Fibroblast of skin of right quadriceps (primary cell): ENCODE measurements around the gene DSCAML1.

Experiments
- DNase-seq: peaks from one replicate; pipeline ENCODE4 v3.0.0-alpha.2; 2013

DSCAML1 gene

DNA sequence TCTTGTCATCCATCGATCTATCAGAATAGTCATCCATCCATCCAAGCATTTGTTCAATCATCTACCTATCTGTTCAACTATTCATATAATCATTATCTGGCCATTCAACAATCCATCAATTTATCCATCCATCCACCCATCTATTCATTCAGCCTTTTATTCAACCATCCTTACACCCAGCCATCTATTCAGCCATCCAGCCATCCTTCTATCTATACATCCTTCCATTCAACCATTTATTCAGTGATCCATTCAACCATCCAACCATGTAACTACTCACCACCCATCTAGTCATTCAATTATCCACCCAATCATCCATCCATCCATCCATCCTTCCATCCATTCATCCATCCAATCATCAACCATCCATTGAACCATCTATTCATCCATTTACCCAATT lies 362.5 kb downstream of the DSCAML1 start:
- DNase-seq, result no peak

DNA sequence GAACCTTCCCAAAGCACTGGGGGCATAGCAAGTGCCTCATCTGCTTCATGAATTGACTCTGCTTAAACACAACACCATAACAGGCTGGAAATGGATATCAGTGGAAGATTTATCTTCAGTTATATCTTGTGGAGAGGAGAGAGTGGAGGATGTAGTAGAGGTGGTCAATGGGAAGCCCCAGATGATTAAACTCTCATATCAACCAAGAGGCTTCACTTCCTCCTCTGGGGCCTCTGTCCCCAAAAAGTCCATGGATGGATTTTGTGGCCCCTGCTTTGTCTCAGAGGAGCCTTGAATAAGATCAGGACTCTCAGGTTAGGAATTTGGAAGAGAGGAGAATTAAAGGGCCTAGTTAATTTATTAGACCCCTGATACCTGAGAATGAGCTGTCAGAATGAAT lies 363.3 kb downstream of the DSCAML1 start:
- no peak for DNase-seq

DNA sequence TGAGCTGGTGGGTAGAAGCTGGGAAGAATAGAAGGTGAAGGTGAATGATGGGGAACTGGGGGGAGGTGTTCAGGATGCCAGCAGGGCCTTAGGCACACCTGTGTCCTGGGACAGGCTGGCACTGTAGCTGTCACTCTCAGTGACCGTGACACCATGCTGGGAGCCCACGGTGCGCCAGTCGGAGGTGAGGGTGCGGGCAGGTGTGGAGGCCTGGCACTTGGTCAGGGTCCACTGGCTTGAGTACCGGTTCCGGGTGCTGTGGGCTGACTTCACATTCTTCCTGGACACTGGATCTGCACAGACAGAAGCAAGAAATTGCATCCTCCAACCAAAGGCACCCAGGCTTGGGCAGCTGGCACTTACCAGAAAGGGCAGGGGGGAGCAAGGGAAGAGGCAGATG lies 365.6 kb downstream of the DSCAML1 start:
- DNase-seq, result no peak

DNA sequence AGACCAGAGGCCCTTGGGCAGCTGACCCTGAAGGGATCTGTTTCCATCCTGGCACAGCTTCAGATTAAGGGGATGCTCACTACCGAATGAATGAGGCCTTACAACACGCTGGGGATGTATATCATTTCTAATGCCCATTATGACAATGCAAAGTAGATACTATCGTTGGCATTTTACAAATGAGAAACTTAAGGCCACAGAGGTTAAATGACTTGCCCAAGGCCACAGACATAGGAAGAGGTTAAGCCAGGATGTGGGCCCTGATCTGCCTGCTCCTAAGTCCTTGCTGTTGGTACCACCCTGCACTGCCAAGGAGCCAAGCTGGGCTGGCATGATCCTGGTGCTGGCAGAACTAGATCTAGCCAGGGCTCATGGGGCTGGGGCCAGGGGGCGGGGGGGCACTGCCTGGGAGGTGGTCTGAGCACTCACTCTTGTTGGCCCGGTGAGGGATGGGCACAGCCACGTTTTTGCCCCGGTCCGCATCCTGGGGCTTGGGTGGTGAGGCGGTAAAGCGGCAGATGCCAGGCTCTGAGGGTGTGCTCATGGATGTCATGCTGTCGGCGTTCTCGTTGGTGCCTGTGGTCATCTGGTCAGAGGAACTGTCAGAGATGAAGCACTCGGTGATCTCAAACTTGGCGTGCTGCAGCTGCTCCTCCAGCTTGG lies 366.6 kb downstream of the DSCAML1 start:
- DNase-seq, result no peak

DNA sequence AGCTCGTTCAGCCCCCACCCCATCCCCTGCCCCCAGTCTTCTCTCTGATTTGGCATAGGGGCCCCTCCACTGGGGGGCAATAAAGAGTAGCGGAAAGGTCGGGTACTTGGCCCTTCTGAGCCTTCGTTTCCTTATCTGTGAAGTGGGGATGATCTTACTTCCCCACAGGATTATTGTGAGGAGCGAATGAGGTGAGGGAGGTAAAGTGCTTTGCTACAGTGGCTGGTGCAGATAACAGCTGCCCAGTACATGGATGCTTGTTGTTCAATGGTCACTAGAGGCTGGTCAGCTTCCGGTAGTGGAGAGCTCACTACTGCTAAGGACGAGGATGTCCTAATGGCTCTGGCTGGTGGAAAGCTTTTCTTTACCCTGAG lies 368.2 kb downstream of the DSCAML1 start:
- DNase-seq, result no peak

DNA sequence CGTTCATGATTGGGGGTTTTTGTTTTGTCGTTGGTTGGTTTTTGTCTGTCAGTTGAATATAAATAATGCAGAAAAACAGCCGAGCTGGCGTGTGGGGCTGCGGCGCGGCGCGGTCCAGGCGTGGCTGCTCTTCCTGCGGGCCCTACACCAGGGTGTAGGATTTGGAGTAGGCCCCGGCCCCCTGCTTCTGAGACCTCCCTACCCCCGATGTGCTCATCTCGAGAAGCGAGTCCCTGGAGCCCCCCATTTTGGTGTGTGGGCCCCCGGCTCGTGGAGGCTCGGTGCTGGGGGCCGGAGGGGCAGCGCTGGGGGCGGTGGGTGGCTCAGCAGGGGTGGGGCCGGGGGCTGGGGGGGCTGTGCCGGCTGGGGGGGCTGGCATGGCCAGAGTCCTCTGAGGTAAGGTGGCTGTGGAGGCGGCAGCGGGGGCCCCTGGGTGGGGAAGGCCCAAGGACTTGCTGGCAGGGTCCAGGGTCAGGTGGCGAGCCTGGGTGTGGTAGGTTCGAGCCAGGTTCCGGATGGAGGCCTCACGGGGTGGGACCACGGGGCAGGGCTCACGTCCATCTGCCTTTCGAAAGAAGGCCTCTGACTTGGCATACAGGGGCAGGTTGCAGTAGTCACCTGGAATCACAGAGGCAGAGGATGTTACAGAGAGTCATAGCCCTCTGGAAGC lies 368.7 kb downstream of the DSCAML1 start:
- DNase-seq, result no peak

DNA sequence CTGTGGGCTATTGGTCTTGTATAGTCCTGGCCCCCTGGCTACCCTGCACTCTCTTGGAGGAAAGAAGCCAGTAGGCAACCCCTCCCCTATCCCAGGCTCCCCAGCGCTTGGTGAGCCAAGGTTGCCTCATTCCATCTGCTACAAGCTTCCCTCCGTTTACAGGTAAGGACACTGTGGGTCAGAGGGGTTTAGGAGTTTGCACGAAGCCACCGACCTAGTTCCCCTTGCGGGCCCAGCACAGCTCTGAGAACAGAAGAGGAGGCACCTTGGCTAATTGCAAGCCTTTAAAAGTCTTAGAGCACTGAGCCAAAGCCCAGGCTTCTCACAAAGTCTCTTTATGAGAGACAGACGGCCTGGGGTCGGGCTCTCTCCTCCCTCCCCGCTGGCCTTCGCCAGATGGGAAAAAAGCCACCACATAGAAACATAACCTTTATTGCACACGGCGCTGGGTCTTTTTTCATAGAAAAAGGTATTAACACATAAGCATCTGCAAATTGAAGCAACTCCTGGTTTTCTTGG lies 369.6 kb downstream of the DSCAML1 start:
- DNase-seq, result no peak

DNA sequence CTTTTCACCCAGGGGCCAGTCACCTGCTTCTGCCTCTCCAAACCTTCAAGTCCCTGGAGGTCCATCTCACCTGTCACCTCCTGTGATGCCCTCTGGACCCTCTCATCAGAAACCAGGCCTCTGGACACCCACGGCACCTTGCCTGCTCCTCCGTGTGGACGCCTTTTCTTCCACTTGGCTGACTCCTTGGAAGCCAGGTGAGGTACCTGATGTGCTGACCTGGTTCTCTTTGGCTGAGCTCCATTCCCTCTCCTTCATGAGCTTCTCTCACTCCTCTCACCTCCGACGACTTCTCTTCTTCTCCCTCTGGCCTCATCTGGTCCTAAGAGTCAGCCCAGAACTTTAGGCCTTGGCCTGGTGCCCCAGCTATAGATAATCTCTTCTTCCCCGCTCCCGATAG lies 370.1 kb downstream of the DSCAML1 start:
- DNase-seq, result no peak

DNA sequence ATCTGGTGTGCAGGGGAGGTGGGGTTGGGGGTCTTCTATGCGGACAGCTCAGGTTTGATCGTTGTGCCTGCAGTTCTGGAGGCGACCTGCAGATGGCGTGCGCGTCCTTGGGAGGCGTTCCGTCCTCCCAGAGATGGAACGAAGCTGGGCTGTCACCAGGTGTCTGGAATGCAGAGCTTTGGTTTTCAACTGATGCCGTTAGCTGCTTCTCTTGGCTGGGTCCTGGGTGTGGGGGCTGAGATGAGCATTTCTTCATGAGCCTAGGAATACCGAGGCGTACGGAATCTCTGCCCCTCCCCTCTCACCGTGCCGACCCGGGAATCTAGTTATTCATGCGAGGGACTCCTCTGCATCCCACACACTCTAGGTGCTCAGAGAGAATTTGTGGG lies 370.7 kb downstream of the DSCAML1 start:
- peak; percentile 32 for DNase-seq

DNA sequence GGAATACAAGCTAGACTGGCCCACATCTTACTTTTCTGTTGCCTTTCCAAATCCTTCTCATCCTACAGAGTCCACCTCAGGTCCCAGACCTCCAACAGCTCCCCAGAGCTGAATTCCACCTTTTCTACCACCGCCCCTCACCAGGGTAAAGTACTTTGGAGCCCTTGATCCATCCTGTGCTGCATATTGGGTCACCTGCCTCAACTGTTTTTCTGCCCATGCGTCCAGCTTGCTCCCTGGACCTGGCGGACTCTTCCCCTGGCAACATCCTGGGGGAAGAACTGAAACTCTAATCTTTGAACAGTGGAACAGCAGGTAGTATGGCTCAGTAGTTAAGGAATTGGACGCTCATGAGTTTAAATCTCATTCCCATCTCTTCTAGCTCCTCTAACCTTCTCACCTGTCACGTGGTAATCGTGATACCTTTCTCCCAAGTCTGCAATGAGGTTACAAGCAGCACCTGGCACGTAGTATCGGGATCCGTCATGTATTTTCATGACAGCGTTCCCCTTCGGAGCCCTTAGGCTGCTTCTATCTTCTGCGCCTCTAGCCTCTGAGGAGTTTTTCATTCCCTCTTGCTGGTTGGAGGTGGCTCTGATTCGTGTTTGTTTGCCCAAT lies 371.2 kb downstream of the DSCAML1 start:
- DNase-seq, result no peak

DNA sequence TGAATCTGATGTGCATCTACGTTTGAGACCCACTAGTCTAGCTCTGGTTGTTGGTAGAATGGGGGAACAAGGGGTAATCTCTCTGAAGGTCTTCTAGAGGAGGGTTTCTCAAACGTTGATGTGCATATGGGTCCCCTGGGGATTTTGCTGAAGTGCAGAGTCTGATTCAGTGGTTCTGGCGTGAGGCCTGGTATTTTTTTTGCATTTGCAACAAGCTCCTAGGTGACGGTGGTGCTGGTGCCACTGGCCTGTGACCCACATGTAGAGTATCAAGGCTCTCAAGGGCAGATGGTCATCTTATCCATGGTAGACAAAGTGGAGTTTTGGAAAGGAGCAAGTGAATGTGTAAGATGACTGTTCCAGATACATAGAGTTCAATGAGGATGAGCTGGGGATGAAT lies 372.2 kb downstream of the DSCAML1 start:
- peak; percentile 43 for DNase-seq

DNA sequence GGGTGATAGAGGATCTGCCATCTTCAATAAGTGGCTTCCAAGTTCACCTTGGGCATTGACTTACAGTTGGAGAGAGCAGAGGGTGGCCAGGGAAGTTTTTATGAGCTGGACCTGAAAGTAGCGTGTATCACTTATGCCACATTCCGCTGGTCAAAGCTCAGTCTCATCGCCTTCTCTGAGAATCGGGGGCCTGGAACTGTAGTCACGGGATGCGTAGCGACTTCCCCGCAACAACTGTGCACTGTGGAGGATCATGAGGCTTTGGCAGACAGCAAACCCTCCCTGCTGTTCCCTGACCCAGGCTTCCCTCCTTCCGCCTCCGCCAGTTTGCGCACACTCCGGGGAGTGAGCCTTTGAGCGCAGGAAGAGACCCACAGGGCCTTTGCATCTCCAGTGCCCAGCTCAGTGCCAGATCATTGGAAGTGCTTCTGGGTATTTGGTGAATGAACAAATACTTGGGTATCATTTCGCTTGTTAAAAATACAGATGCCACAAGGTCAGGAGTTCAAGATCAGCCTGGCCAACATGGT lies 373.9 kb downstream of the DSCAML1 start:
- no peak for DNase-seq

DNA sequence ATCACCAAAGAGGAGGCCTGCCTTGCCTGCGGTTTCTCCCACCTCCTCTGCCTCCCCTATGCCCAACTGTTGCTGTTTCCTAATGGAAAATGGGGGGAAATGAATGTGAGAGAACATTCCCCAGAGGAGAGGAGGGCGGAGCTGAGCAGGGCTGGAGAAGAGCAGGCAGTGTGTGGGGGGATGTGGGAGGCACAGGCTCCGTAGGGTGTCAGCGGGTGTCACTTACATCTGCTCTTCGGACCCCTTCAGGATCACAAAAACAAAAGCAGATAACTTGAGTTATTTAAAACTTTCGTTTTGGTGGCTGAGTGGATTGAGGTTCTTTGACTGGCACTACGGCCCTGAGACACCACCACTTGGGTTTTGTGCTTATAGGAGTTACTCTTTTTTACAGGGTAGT lies 375.5 kb downstream of the DSCAML1 start:
- no peak for DNase-seq

DNA sequence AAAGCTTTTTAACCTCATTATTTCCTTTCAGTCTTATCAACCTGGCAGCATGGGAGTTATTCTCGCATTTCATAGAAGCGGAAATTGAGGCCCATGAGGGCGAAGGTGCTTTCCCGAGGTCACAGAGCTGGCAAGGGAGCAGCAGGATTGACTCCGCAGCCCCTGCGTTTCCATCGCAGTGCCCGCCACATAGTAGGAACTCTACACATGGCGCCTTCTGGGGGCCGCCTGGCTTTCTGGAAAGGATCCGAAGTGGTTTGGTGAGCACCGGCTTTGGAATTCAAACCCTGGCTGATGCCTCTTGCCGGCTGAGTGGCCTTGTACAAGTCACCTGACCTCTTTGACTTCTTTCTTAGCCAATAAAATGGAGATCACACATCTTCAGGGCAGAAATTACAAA lies 376.0 kb downstream of the DSCAML1 start:
- no peak for DNase-seq

DNA sequence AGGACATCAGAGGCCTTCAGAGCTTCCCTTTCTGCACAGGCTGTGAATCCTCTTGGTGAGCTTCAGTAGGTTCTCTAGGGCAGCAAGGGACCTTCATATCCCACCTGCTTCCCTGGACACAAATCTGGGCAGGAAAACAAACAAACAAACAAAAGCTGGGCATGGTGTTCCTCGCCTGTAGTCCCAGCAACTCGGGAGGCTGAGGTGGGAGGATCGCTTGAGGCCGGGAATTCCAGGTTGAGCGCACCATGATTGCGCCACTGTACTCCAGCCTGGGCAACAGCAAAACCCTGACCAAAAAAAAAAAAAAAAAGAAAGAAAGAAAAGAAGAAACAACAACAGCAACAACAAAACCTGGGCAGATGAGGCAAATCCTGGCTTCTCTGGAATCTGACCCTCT lies 376.4 kb downstream of the DSCAML1 start:
- no peak for DNase-seq

DNA sequence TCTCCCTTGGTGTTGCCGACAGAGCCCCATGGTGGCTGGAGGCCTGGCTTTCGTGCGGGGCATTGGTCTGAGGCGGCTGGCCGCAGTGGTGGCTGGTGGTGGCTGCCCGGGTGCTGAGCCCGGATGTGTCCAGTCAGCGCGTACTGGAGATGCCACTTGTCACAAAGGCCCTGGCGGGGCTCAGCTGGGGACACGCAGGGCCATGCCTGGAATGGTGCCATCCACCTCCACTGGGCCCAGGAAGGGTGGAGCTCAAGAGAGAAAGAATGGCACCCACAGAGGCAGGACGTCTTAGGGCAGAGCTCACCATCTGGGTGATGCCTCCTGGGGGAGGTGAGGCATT lies 376.9 kb downstream of the DSCAML1 start:
- no peak for DNase-seq

DNA sequence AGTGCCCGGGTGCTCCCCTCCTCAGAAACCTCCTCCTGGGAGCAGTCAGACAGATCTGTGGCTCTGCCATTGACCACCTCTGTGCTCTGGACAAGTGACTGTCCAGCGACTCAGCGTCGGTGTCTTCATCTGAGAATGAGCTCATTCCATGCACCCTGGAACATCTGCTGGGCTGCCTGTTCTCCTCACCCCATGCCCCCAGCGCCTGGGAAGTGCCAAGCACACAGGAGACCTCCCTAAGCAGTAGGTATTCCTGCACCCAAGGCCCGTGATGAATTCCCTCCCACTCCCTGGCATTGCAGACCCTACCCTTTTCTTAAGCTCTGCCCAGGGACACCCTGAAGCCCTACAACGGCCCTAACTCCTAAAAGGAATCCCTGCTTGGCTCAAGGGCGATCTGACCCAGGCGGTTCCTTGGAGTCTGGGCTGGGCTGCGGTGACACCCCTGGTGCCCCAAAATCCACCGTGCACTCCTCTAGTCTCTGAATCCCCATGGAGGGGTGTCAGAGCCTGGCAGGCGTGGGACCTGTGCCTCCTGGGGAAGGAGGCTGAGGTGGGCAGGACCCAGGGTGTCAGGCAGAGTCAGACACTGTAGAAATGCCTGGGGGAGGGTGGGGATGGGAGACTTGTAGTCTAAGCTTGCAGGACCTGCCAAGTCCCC lies 377.4 kb downstream of the DSCAML1 start:
- DNase-seq, result no peak

DNA sequence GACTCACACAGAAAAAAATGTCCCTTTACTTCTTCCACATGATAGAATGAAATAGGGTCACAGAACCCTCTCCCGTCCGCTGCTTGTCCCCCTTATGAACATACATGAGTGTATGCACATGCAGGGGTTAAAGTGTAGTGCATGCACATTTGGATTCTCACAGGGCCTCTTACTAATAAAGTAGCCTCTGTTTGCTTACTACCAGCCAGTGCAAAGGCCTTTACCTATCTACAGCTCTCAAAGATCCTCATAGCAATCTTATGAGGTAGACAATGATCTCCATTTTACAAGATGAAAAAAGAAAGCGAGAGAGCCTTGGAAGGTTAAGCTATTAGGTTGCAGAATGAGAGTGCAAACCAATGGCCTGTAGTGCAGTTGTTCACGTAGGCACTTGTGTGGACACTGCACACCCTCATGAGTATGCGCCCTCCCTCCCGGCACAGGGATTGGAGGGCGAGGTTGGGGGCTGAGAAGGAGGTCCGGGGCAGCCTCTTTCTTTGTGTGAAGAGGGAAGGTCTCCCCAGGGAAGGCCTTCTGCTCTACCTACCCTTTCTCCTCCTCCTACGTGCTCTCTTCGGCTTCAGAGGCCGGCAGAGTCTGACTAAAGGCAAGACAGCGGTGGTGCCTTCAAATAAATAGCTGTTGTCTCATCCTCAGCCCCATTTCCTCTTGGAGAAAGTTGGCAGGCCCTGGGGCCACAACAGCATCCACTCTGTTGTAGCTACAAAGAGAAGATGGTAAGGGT lies 378.1 kb downstream of the DSCAML1 start:
- DNase-seq, result no peak

DNA sequence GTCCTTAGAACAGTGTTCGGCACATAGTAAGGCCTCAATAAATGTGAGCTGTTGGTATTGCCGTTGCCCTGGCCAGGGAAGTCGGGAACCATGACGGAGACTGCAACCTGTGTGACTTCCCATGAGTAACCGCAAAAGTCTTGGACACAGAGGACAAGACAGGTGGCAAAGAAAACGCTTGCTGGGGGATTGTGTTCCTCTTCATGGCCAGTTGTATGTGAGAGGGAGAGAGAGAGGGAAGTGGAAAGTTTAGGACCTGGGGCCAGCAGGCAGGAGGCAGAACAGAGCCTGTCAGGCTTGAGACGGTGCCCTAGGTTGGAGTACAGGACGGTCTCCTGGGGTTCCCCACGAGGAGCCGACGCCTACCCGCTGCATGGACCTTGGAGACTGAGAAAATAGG lies 379.2 kb downstream of the DSCAML1 start:
- no peak for DNase-seq

DNA sequence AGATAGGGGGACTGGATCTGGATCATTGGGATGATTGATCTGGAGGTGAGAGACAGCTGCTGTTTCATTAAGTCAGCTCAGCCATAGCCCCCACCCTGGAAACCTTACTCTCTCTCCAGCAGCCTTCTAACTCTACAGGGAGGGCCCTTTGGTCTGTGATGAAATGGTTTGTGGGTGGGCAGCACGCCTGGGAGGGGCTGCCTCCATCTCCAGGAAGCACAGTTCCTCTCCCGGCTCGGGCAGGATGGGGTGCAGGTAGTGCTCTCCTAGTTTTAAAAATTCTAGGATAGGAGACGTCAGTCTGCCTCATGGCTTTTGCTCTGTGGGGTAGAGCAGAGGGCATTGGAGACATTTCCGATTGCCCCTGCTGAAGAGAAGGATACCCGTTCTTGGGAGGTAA lies 379.7 kb downstream of the DSCAML1 start:
- no peak for DNase-seq

DNA sequence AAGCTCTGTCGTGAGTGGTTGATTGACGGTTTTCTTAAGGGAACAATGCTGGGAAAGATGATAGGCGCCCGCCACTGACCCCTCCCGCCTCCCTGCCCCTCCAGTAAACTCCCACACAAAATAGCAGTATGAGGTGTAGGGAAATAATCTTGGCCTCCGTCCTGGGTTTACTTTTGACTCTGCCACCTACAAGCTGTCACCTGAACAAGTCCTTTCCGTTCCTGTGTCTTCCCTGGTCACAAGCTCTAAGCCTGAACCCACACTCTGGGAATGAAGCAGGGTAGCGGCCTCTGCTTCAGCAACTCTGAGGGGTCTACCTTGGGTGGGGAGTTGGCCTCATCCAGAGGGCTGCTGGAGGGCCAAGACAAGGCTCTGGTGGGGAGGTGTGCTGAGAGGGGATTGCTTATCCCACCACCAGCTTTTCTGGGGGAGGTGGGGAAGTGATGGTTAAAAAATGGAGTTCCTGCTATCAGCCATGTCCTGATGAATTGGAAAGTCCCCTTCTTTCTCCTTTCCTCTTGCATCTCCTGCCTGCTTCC lies 381.6 kb downstream of the DSCAML1 start:
- no peak for DNase-seq

DNA sequence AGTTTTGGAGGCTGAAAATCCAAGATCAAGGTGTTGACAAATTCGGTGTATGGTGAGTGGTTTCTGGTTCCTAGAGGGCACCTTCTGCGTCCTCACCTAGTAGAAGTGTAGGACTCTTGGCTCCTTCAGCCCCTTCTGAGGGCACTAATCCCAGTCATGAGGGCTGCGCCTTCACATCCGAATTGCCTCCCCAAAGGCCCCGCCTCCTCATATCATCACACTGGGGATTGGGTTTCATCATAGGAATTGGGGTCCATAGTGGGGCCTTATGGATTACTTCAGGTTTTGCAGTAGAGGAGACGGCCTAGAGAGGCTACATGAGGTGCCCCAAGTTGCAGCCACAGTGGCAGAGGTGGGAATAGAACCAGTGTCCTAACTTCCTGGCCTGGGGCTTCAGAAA lies 382.3 kb downstream of the DSCAML1 start:
- no peak for DNase-seq

DNA sequence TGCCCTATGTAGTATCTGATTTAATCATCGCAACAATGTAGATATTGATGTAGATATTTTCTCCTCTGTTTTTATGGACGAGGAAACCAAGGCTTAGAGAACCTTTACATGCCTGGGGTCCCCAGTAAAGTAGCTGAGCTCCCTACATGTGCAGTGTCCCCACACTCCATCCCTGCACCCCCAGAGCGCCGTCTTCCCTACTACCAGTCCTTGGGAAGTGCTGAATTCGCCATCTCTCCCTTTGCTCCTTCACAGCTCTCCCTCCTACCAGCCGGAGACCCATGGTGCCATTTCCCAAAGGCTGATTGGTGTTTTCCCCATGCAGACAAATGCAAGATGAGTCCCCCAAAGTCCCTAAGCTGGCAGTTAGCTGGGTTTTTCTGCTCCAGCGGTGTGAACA lies 383.4 kb downstream of the DSCAML1 start:
- no peak for DNase-seq
